Measurements from ENCODE around the gene ZNF385A. TPM values are rescaled to one million over a fixed set of nuclear protein-coding genes. Genes with fewer than 3 reads are reported as not detected.

Gene ZNF385A
- total and polyA plus RNA-seq, 2 of the 13 experiments (the other 11 are each of a cell fraction or from before 2014, with no cell fraction given), result 0.44 to 0.67 TPM

DNA sequence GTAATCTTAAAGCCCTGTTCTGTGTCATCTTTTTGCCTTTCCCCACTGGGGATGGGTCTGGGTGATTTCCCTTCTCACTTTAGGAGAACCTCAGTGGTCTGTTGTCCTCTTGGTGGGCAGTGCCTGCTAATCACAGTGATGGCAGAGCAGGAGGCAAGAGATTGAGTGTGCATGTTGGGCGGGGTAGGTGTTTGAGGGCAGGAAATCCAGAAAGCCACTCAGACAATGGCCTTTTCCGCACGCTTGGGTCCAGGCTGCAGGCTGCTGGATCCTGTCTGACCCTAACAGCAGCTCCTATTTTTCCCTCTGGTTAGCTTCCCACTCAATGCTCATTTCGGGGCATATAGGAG lies 48.3 kb upstream of the ZNF385A start:
- Histone ChIP-seq H3K36me3 (replicated peaks in 1 of 2; ENCODE audit: control insufficient read depth in 1 of 2, insufficient read depth in 2 of 2, low read length in 2 of 2) (no peaks in the 10 kb centered on the region), H3K9ac (ENCODE audit: insufficient read depth, low read depth, low read length) (no peak overlapping the region), H3K9me3 (ENCODE audit: low read length) (no peaks in the 10 kb centered on the region), H2AFZ (ENCODE audit: low read length) (no peak overlapping the region), H3K27ac (ENCODE audit: extremely low read length, insufficient read depth, low read length) (no peak overlapping the region), H3K27me3 (ENCODE audit: control insufficient read depth in 1 of 2, insufficient read depth in 2 of 2, low read length in 2 of 2) (peaks cover 0 to 7% of the 10 kb centered on the region in 2 experiments; a peak in 2 of 5 replicates), H3K4me1 (ENCODE audit: insufficient read depth, low read length) (peaks cover 13% of the 10 kb centered on the region), H3K4me2 (ENCODE audit: low read depth, low read length) (no peak overlapping the region), H3K4me3 (replicated peaks in 1 of 3; ENCODE audit: insufficient read depth in 1 of 3, low read depth in 2 of 3, low read length in 3 of 3) (no peak overlapping the region), H3K79me2 (ENCODE audit: insufficient read depth, low read length) (no peaks in the 10 kb centered on the region), H4K20me1 (ENCODE audit: insufficient read depth, low read length) (no peaks in the 10 kb centered on the region)
- no TSS peak for BruUV-seq (replicated peaks)
- intact Hi-C loops (cut with micrococcal nuclease; ENCODE audit: unreplicated experiment), result no loop called here
- 46% methylated on average over 4 of the region's 4 CpGs for WGBS (ENCODE audit: low lambda C conversion rate)
- ATAC-seq (no peak), FAIRE-seq (no peak), DNase-seq (ENCODE audit: low spot score) (no peak)
- CTCF ChIA-PET (ENCODE audit: low intra/inter-chr PET ratio, low total read pairs), result no interaction called here
- POLR2A ChIA-PET, result no interaction called here
- TF ChIP-seq POLR2AphosphoS2 (IDR thresholded peaks at IDR 0.05; ENCODE audit: low read depth, low read length), result no peak
- no peak for TF ChIP-seq ZNF34 (CRISPR knock-in tag; IDR thresholded peaks at IDR 0.05; ENCODE audit: borderline replicate concordance)
- TF ChIP-seq ZNF432 (CRISPR knock-in tag; IDR thresholded peaks at IDR 0.05; ENCODE audit: borderline replicate concordance), result no peak
- TF ChIP-seq ZNF781 (CRISPR knock-in tag; IDR thresholded peaks at IDR 0.05; ENCODE audit: borderline replicate concordance, not compliant biosample characterization), result no peak
- TF ChIP-seq BRCA1 (CRISPR knock-in tag; IDR thresholded peaks at IDR 0.05), result no peak
- TF ChIP-seq ATF1 (CRISPR knock-in tag; IDR thresholded peaks at IDR 0.05), result no peak
- no peak for TF ChIP-seq CBX1 (IDR thresholded peaks at IDR 0.05; ENCODE audit: low read depth)
- TF ChIP-seq ZNF75D (CRISPR knock-in tag; IDR thresholded peaks at IDR 0.05; ENCODE audit: borderline replicate concordance), result no peak
- TF ChIP-seq SRF (IDR thresholded peaks at IDR 0.05; ENCODE audit: low read depth, low read length), result no peak
- TF ChIP-seq SAFB2 (CRISPR knock-in tag; IDR thresholded peaks at IDR 0.05; ENCODE audit: borderline replicate concordance, low read depth), result no peak
- no peak for TF ChIP-seq ELF3 (CRISPR knock-in tag; IDR thresholded peaks at IDR 0.05)
- TF ChIP-seq, protein P1, sequence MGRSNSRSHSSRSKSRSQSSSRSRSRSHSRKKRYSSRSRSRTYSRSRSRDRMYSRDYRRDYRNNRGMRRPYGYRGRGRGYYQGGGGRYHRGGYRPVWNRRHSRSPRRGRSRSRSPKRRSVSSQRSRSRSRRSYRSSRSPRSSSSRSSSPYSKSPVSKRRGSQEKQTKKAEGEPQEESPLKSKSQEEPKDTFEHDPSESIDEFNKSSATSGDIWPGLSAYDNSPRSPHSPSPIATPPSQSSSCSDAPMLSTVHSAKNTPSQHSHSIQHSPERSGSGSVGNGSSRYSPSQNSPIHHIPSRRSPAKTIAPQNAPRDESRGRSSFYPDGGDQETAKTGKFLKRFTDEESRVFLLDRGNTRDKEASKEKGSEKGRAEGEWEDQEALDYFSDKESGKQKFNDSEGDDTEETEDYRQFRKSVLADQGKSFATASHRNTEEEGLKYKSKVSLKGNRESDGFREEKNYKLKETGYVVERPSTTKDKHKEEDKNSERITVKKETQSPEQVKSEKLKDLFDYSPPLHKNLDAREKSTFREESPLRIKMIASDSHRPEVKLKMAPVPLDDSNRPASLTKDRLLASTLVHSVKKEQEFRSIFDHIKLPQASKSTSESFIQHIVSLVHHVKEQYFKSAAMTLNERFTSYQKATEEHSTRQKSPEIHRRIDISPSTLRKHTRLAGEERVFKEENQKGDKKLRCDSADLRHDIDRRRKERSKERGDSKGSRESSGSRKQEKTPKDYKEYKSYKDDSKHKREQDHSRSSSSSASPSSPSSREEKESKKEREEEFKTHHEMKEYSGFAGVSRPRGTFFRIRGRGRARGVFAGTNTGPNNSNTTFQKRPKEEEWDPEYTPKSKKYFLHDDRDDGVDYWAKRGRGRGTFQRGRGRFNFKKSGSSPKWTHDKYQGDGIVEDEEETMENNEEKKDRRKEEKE (IDR thresholded peaks at IDR 0.05), result no peak
- no peak for TF ChIP-seq ZSCAN25 (CRISPR knock-in tag; IDR thresholded peaks at IDR 0.05)
- no peak for TF ChIP-seq SMARCE1 (IDR thresholded peaks at IDR 0.05; ENCODE audit: borderline replicate concordance)
- in situ Hi-C loops (cut with HindIII; ENCODE audit: extremely low pct_ligation_motif_present, low pct_unique_long_range_greater_than_20kb), result no loop called here

Data from HepG2 (cell line).